GM13977 (cell line): Measurements from ENCODE around the gene FASLG.

Experiments
- DNase-seq: peaks from one replicate; pipeline ENCODE4 v3.0.0; 2012; ENCODE audit warnings: low spot score
- CTCF ChIP-seq: IDR thresholded peaks from 2 replicates; pipeline ENCODE4 v1.5.1; 2012; ENCODE audit warnings: mild to moderate bottlenecking, control low read depth; ENCODE audit not compliant: insufficient read depth; ENCODE audit errors: extremely low read depth, missing control alignments
- in situ Hi-C: fragments of 300-500 bp; cut with MboI; formaldehyde crosslinking; loops from one replicate; pipeline ENCODE4 v1.12.0; 2022; ENCODE audit warnings: low sequenced_read_pairs, low pct_unique_long_range_greater_than_20kb, mixed read lengths, inconsistent platforms; ENCODE audit not compliant: unreplicated experiment

Gene FASLG

GRCh38 chr1:172630056-172630818, 28.7 kb upstream of the FASLG start:
- in situ Hi-C loops = no loop called here
- no peak for TF ChIP-seq CTCF
- DNase-seq = no peak

GRCh38 chr1:172630868-172631267, 28.0 kb upstream of the FASLG start:
- DNase-seq = no peak
- in situ Hi-C loops = no loop called here
- no peak for TF ChIP-seq CTCF

- no peak for TF ChIP-seq CTCF
- no peak for DNase-seq
- in situ Hi-C loops = no loop called here
These were observed 21.4 kb upstream of the FASLG start for GRCh38 chr1:172637522-172637921.

- no peak for DNase-seq
- in situ Hi-C loops = no loop called here
- TF ChIP-seq CTCF = no peak
These were observed 20.7 kb upstream of the FASLG start for GRCh38 chr1:172638249-172638648.

GRCh38 chr1:172638885-172639831, 19.7 kb upstream of the FASLG start:
- in situ Hi-C loops = no loop called here
- DNase-seq = no peak
- TF ChIP-seq CTCF = no peak

GRCh38 chr1:172640111-172640510, 18.8 kb upstream of the FASLG start:
- DNase-seq = no peak
- in situ Hi-C loops = no loop called here

More at GRCh38 chr1:172640111-172640510, 18.8 kb upstream of the FASLG start:
- no peak for TF ChIP-seq CTCF
